SK-N-SH (cell line): ENCODE measurements around the gene NRG3.

Source experiments
- CHD2 ChIP-seq: fragments of 150-350 bp; IDR thresholded peaks from 2 replicates; pipeline ENCODE4 v1.6.1; 2018; ENCODE audit warnings: low read length; ENCODE audit not compliant: partially characterized antibody
- CTCF ChIP-seq: fragments of 200-600 bp; sonication (generic); IDR thresholded peaks from 2 replicates; pipeline ENCODE4 v1.6.1; 2017; ENCODE audit warnings: antibody characterized with exemption, mild to moderate bottlenecking, moderate library complexity
- FOXM1 ChIP-seq: IDR thresholded peaks from 2 replicates; pipeline ENCODE4 v1.4.0; 2012; ENCODE audit warnings: low read depth, mild to moderate bottlenecking
- JUND ChIP-seq: IDR thresholded peaks from 2 replicates; pipeline ENCODE4 v1.4.0; 2012
- NFIC ChIP-seq: IDR thresholded peaks from 2 replicates; pipeline ENCODE4 v1.4.0; 2012; ENCODE audit warnings: borderline replicate concordance
- POLR2AphosphoS5 ChIP-seq: IDR thresholded peaks from 2 replicates; pipeline ENCODE4 v1.6.1; 2012; ENCODE audit warnings: low read depth, low read length
- RAD21 ChIP-seq: IDR thresholded peaks from 2 replicates; pipeline ENCODE4 v1.6.1; 2012; ENCODE audit warnings: mild to moderate bottlenecking, low read length
- RXRA ChIP-seq: IDR thresholded peaks from 2 replicates; pipeline ENCODE4 v1.4.0; 2012; ENCODE audit warnings: low read depth, mild to moderate bottlenecking, borderline replicate concordance
- SIN3A ChIP-seq: IDR thresholded peaks from 2 replicates; pipeline ENCODE4 v1.6.1; 2012; ENCODE audit warnings: low read depth, mild to moderate bottlenecking, low read length, moderate library complexity, borderline replicate concordance
- TAF1 ChIP-seq: IDR thresholded peaks from 2 replicates; pipeline ENCODE4 v1.6.1; 2012; ENCODE audit warnings: low read depth, mild to moderate bottlenecking, low read length, moderate library complexity, borderline replicate concordance
- USF2 ChIP-seq: fragments of 150-350 bp; IDR thresholded peaks from 2 replicates; pipeline ENCODE4 v1.6.1; 2017; ENCODE audit warnings: antibody characterized with exemption, low read length, low read depth, borderline replicate concordance
- TF ChIP-seq, protein P1 (sequence below): IDR thresholded peaks from 2 replicates; pipeline ENCODE4 v1.6.1; 2012; ENCODE audit warnings: mild to moderate bottlenecking, low read depth, low read length, moderate library complexity
- TF ChIP-seq, protein P2 (sequence below): IDR thresholded peaks from 2 replicates; pipeline ENCODE4; 2012

DNA sequence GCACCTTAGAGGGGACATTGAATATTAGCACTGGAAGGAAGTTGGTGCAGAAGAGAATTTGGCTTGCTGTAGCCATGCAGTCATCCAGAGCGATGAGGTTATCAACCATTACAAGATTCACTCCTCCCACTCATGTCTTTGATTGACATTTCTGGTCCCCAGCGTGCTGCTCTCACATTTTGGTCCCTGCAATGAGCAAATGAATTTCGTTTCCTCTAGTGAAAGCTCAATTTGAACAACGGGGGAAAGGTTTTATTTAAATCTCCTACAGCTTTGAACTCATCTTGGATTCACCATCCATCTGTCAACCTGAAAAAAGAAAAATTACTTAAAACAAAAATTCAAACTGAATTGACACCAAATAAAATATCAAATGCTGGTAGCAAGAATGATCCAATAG is 975.2 kb downstream of the NRG3 start:
- TF ChIP-seq CTCF (no peak), CHD2 (no peak), POLR2AphosphoS5 (no peak), NFIC (no peak), FOXM1 (no peak), SIN3A (no peak), JUND (no peak), RAD21 (no peak), RXRA (no peak), TAF1 (no peak), USF2 (no peak)
- TF ChIP-seq, protein P1, sequence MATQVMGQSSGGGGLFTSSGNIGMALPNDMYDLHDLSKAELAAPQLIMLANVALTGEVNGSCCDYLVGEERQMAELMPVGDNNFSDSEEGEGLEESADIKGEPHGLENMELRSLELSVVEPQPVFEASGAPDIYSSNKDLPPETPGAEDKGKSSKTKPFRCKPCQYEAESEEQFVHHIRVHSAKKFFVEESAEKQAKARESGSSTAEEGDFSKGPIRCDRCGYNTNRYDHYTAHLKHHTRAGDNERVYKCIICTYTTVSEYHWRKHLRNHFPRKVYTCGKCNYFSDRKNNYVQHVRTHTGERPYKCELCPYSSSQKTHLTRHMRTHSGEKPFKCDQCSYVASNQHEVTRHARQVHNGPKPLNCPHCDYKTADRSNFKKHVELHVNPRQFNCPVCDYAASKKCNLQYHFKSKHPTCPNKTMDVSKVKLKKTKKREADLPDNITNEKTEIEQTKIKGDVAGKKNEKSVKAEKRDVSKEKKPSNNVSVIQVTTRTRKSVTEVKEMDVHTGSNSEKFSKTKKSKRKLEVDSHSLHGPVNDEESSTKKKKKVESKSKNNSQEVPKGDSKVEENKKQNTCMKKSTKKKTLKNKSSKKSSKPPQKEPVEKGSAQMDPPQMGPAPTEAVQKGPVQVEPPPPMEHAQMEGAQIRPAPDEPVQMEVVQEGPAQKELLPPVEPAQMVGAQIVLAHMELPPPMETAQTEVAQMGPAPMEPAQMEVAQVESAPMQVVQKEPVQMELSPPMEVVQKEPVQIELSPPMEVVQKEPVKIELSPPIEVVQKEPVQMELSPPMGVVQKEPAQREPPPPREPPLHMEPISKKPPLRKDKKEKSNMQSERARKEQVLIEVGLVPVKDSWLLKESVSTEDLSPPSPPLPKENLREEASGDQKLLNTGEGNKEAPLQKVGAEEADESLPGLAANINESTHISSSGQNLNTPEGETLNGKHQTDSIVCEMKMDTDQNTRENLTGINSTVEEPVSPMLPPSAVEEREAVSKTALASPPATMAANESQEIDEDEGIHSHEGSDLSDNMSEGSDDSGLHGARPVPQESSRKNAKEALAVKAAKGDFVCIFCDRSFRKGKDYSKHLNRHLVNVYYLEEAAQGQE: no peak
- TF ChIP-seq, protein P2, sequence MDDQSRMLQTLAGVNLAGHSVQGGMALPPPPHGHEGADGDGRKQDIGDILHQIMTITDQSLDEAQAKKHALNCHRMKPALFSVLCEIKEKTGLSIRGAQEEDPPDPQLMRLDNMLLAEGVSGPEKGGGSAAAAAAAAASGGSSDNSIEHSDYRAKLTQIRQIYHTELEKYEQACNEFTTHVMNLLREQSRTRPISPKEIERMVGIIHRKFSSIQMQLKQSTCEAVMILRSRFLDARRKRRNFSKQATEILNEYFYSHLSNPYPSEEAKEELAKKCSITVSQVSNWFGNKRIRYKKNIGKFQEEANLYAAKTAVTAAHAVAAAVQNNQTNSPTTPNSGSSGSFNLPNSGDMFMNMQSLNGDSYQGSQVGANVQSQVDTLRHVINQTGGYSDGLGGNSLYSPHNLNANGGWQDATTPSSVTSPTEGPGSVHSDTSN: no peak
